COR-L47 (cell line): Measurements from ENCODE around the gene BUD13.
"Not testable (repeated sequence)": the region's sequence is repeated elsewhere in the genome, so short reads cannot be mapped to it uniquely, and the experiment has no call there.

ENCODE experiments used
- DNase-seq: peaks from one replicate; lab custom pipeline; 2025; lab: John Stamatoyannopoulos, UW

The BUD13 gene

GRCh38 chr11:116756044-116756443 is 16.7 kb downstream of the BUD13 start:
- not testable (repeated sequence) for DNase-seq

- DNase-seq: no peak
These were observed 22.6 kb downstream of the BUD13 start for GRCh38 chr11:116750070-116750718.

GRCh38 chr11:116742104-116742503 is 30.7 kb downstream of the BUD13 start:
- no peak for DNase-seq

GRCh38 chr11:116740741-116741140 is 32.0 kb downstream of the BUD13 start:
- peak; percentile 29 for DNase-seq

GRCh38 chr11:116738975-116739374 is 33.8 kb downstream of the BUD13 start:
- DNase-seq: no peak

GRCh38 chr11:116736763-116737162 is 36.0 kb downstream of the BUD13 start:
- no peak for DNase-seq

- no peak for DNase-seq
These were observed 38.7 kb downstream of the BUD13 start for GRCh38 chr11:116733969-116734508.

- no peak for DNase-seq
These were observed 39.6 kb downstream of the BUD13 start for GRCh38 chr11:116733043-116733755.

- peak; percentile 66 for DNase-seq
These were observed 40.3 kb downstream of the BUD13 start for GRCh38 chr11:116732271-116733042.

- no peak for DNase-seq
These were observed 41.0 kb downstream of the BUD13 start for GRCh38 chr11:116731821-116732220.

- peak; percentile 32 for DNase-seq
These were observed 41.6 kb downstream of the BUD13 start for GRCh38 chr11:116731097-116731761.

GRCh38 chr11:116730601-116731000 is 42.2 kb downstream of the BUD13 start:
- DNase-seq: no peak

- no peak for DNase-seq
These were observed 42.6 kb downstream of the BUD13 start for GRCh38 chr11:116730241-116730561.

- no peak for DNase-seq
These were observed 43.1 kb downstream of the BUD13 start for GRCh38 chr11:116729501-116730240.

- DNase-seq: no peak
These were observed 44.8 kb downstream of the BUD13 start for GRCh38 chr11:116727990-116728389.

- no peak for DNase-seq
These were observed 47.2 kb downstream of the BUD13 start for GRCh38 chr11:116725434-116726221.

GRCh38 chr11:116724813-116725212 is 48.0 kb downstream of the BUD13 start:
- no peak for DNase-seq

- DNase-seq: no peak
These were observed 49.3 kb downstream of the BUD13 start for GRCh38 chr11:116723511-116723910.

GRCh38 chr11:116721988-116722387 is 50.8 kb downstream of the BUD13 start:
- no peak for DNase-seq

- DNase-seq: no peak
These were observed 51.9 kb downstream of the BUD13 start for GRCh38 chr11:116720895-116721294.
